HUES48 (cell line): Measurements from ENCODE around the gene WAC.
"Not testable (repeated sequence)": the region's sequence is repeated elsewhere in the genome, so short reads cannot be mapped to it uniquely, and the experiment has no call there.

Experiments
- H3K27ac ChIP-seq: one replicate; pipeline ENCODE4 v1.7.0; 2013; ENCODE audit warnings: low read depth, low read length, inconsistent platforms
- H3K27me3 ChIP-seq: 2 replicates; pipeline ENCODE4 v1.6.1; 2013; ENCODE audit warnings: mild to moderate bottlenecking, low read length; ENCODE audit not compliant: control insufficient read depth, insufficient read depth
- H3K36me3 ChIP-seq: 2 replicates; pipeline ENCODE4 v1.6.1; 2013; ENCODE audit warnings: low read length; ENCODE audit not compliant: control insufficient read depth, insufficient read depth
- H3K4me1 ChIP-seq: 2 replicates; pipeline ENCODE4 v1.6.1; 2013; ENCODE audit warnings: mild to moderate bottlenecking, low read length; ENCODE audit not compliant: control insufficient read depth, insufficient read depth
- H3K4me3 ChIP-seq: 2 replicates; pipeline ENCODE4 v1.5.1; 2013; ENCODE audit warnings: mild to moderate bottlenecking, low read depth, low read length
- H3K9ac ChIP-seq: 2 replicates; pipeline ENCODE4 v1.6.1; 2013; ENCODE audit warnings: mild to moderate bottlenecking, low read depth, low read length, moderate library complexity
- H3K9me3 ChIP-seq: 2 replicates; pipeline ENCODE4 v1.6.1; 2013; ENCODE audit warnings: low read length; ENCODE audit not compliant: control insufficient read depth, insufficient read depth

WAC gene

DNA sequence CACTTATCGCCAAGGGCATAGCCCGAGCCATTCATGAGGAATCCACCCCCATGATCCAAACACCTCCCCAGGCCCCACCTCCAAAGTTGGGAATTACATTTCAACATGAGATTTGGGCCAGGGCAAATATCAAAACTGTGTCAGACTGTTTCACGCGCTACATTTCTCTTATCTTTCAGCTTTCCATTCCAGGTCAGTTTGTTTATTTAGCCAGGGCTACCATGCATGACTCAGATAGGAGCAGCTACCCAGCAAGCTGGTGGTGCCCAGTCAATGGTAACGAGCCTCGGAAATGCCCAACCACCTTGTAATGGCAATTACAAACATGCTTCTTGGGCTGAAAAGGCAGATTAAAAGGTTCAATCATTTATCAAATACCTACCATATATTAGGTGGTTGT, 100.8 kb downstream of the WAC start:
- H3K27ac ChIP-seq = no peak overlapping the region
- H3K9me3 ChIP-seq = no peaks in the 10 kb centered on the region
- H3K27me3 ChIP-seq = no peaks in the 10 kb centered on the region
- H3K9ac ChIP-seq = no peak overlapping the region
- H3K4me3 ChIP-seq = no peak overlapping the region
- no peaks in the 10 kb centered on the region for H3K4me1 ChIP-seq
- H3K36me3 ChIP-seq = no peaks in the 10 kb centered on the region

DNA sequence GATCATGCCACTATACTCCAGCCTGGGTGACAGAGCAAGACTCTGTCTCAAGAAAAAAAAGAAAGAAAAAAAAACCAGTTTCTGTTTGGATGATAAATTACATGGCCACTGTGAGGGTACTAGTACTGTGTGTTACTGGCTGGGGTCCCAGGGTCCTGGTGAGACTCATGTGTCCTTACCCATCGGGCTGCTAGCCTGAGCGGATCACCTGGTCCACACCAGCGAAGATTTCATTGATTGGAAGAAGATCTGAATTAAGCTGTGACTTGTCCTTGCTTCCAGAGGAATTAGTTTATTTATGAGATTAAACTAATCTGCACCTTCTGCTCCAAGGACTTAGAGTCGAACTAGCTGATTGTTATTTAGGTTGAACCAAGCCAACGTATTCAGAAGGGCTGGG, 104.4 kb downstream of the WAC start:
- H3K27me3 ChIP-seq = no peaks in the 10 kb centered on the region
- H3K9ac ChIP-seq = no peak overlapping the region
- no peaks in the 10 kb centered on the region for H3K36me3 ChIP-seq
- no peaks in the 10 kb centered on the region for H3K4me1 ChIP-seq
- H3K27ac ChIP-seq = no peak overlapping the region
- H3K9me3 ChIP-seq = no peaks in the 10 kb centered on the region
- no peak overlapping the region for H3K4me3 ChIP-seq

DNA sequence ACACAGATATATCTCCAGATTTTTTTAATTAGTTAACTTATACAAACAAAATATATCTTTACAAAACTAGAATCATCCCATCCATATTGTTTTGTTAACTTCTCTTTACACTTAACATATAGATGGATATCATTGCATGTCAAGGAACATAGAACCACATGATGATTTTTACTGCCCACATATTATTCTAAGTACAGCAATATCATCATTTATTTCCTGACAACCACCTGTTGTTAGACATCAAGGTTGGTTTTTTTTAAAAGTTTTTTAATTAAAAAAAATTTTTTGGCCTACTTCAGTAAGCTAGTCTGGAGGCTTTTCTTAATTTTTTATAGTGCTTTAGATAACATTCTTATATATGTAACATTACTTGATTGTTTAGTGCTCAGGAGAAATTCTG, 105.5 kb downstream of the WAC start:
- Histone ChIP-seq H3K27me3 (no peaks in the 10 kb centered on the region), H3K4me1 (no peaks in the 10 kb centered on the region), H3K27ac (no peak overlapping the region), H3K9me3 (no peaks in the 10 kb centered on the region), H3K36me3 (no peaks in the 10 kb centered on the region), H3K4me3 (no peak overlapping the region), H3K9ac (no peak overlapping the region)

DNA sequence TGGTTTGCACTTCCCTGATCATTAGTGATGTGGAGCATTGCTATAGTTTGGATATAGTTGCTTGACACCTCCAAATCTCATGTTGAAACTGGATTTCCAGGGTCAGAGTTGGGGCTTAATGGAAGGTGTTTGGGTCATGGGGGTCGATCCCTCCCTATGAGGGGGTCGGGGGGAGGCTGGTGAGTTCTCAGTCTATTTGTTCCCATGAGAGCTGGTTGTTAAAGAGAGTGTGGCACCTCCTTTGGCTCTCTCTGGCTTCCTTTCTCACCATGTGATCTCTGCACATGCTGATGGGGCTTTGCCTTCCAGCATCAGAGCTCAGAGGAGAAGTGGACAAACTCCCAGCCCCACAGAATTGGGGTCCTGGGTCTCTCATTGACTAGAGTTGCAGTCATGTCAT, 107.6 kb downstream of the WAC start:
- no peaks in the 10 kb centered on the region for H3K4me1 ChIP-seq
- no peaks in the 10 kb centered on the region for H3K27me3 ChIP-seq
- no peaks in the 10 kb centered on the region for H3K9me3 ChIP-seq
- no peak overlapping the region for H3K9ac ChIP-seq
- H3K27ac ChIP-seq = no peak overlapping the region
- no peak overlapping the region for H3K4me3 ChIP-seq
- no peaks in the 10 kb centered on the region for H3K36me3 ChIP-seq

DNA sequence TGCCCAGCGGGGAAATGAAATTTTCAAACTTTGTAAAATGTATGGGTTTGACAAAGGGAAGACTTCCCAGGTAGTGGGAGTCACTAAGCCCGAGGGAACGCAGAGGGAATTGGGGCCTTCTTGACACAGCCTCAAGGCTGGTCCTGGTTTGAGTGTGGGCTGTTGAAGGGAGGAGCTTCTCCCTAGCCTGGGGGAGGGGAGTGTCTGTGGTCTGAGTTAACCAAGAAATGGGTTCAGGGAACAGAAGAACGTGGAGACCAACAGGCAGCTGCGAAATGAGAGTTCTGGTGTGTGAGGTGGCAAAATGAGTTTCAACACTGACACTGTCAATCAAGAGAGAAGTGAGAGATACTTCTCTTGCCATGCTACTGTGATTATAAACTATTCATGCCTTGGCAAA, 111.7 kb downstream of the WAC start:
- Histone ChIP-seq H3K27me3 (no peaks in the 10 kb centered on the region), H3K9me3 (0 out of 2 replicates have a peak, but pooled peaks cover 5% of the 10 kb centered on the region), H3K36me3 (no peaks in the 10 kb centered on the region), H3K4me1 (no peaks in the 10 kb centered on the region), H3K27ac (no peak overlapping the region), H3K9ac (no peak overlapping the region), H3K4me3 (no peak overlapping the region)

DNA sequence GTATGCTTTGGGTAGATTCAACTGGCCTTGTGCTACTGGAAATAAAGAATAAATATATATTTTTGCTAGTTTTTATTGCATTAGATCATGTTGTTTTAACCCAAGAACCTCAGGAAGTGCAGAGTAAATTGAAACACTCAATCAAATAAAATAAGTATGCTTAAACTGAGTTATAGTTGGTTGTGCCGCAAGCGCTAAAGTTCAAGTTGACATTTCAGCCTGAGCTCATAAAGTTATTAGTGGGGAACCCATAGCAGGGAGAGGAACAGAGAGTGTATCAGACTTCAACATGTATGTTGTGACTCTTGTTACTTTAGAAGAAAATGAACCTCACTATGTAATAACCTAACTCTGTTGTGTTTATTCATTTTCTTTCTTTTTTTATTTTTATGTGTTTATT, 119.2 kb downstream of the WAC start:
- no peak overlapping the region for H3K9ac ChIP-seq
- no peaks in the 10 kb centered on the region for H3K27me3 ChIP-seq
- H3K4me3 ChIP-seq = no peak overlapping the region
- H3K27ac ChIP-seq = no peak overlapping the region
- H3K9me3 ChIP-seq = 0 out of 2 replicates have a peak, but pooled peaks cover 5% of the 10 kb centered on the region
- no peaks in the 10 kb centered on the region for H3K36me3 ChIP-seq
- no peaks in the 10 kb centered on the region for H3K4me1 ChIP-seq

DNA sequence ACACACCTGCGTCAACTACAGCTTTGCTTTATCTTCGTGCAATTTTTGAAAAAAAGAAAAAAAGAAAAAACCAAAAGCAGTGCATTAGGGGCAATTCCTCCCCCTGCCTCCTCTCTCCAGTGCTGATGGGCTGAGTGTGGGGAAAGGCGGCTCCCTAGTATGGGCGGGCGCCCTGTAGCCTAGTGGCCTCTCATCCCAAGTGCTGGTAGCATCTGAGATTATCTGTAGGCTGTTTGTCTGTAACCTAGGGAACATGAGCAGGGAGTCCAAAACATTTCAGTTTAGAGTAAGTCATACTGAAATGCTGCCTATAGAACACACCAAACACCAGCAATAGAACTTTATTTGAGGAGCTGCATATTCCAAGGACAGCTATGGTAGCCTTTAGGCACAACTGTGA, 119.8 kb downstream of the WAC start:
- Histone ChIP-seq H3K36me3 (no peaks in the 10 kb centered on the region), H3K9ac (no peak overlapping the region), H3K4me1 (no peaks in the 10 kb centered on the region), H3K27me3 (no peaks in the 10 kb centered on the region), H3K4me3 (no peak overlapping the region), H3K27ac (no peak overlapping the region), H3K9me3 (0 out of 2 replicates have a peak, but pooled peaks cover 5% of the 10 kb centered on the region)

DNA sequence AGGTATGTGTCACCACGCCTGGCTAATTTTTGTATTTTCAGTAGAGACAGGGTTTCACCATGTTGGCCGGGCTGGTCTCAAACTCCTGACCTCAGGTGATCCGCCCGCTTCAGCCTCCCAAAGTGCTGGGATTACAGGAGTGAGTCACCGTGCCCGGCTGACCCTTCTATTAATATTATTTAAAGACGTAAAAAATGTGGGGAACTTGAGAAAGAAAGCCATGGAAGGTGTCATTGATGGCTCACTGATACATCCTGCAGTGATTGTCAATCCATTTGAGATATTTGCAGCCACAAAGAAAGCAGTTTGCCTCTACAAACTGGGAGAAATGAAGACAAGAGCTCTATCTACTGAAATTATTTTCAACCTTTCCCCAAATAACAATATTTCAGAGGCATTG, 125.9 kb downstream of the WAC start:
- H3K4me3 ChIP-seq, H3K27me3 ChIP-seq, H3K9ac ChIP-seq, H3K27ac ChIP-seq, H3K36me3 ChIP-seq, H3K9me3 ChIP-seq, H3K4me1 ChIP-seq: not testable (repeated sequence)

DNA sequence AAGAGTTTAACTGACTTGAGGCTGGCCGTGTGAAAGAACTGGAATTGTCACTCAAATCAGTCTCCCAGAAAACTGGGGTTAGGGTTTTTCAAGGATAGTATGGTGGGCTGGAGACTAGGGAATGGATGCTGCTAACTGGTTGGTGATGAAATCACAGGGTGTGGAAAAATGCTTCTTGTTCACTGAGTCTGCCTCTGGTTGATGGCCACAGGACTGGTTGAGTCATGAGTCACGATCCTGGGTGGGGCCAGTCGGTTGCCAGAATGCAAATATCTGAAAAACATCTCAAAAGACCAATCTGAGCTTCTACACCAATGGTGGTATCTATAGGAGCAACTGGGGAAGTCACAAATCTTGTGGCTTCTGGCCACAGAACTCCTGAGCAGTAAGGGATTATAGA, 128.1 kb downstream of the WAC start:
- no peak overlapping the region for H3K4me3 ChIP-seq
- H3K36me3 ChIP-seq = no peaks in the 10 kb centered on the region
- H3K9ac ChIP-seq = no peak overlapping the region
- H3K27ac ChIP-seq = no peak overlapping the region
- H3K27me3 ChIP-seq = no peaks in the 10 kb centered on the region
- H3K9me3 ChIP-seq = no peaks in the 10 kb centered on the region
- H3K4me1 ChIP-seq = no peaks in the 10 kb centered on the region

DNA sequence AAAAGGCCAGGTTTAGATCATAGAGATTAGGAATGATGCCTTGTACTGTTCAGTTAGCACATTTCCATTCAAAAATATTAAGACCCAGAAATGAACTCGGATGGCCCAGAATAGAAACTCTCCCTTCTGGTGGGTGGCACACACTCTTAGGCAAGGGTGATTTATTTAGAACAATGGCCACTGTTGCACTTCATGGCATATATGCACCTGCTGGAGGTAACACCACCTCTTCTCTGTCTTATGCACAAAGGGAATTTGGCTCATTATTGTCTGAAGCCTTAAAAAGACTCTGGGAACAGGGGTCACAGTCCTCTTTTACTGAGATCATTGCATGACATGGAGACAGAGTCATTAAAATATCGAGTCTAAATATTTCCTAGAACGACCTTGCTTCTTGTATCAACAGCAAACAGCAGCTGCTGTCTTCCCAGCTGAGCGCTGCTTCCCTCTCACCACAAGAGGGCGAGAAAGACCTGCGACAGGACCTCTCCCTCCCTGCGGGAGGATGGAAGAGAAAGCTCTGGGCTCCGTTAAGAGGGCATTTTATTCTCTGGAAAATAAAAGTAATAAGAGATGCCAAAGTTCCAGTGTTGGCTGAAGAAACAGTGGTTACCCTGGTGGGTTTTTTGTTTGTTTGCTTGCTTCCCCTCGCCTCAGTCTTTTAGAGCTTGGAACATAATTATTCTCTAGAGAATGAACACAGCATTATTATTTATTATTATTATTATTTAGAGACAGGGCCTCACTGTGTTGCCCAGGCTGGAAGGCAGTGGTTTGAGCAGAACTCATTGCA, 130.9 kb downstream of the WAC start:
- Histone ChIP-seq H3K27me3 (peaks cover 25% of the 10 kb centered on the region), H3K27ac (no peak overlapping the region), H3K36me3 (no peaks in the 10 kb centered on the region), H3K4me1 (no peaks in the 10 kb centered on the region), H3K4me3 (no peak overlapping the region), H3K9ac (no peak overlapping the region), H3K9me3 (no peaks in the 10 kb centered on the region)

DNA sequence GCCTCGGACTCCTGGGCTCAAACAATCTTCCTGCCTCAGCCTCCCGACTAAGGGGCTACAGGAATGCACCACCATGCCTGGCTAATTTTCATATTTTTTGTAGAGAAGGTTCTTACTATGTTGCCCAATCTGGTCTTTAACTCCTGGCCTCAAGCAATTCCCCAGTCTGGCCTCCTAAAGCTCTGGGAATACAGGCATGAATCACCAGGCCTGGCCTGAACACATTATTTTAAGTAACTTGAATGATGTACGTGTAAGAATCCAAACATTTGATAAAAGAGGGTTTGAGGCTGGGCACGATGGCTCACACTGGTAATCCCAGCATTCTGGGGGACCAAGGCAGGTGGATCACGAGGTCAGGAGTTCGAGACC, 131.4 kb downstream of the WAC start:
- Histone ChIP-seq H3K36me3 (no peaks in the 10 kb centered on the region), H3K9ac (no peak overlapping the region), H3K4me1 (no peaks in the 10 kb centered on the region), H3K4me3 (no peak overlapping the region), H3K27me3 (peaks cover 31% of the 10 kb centered on the region), H3K9me3 (no peaks in the 10 kb centered on the region), H3K27ac (no peak overlapping the region)
